ENCODE measurements around the gene HDHD2.

DNA sequence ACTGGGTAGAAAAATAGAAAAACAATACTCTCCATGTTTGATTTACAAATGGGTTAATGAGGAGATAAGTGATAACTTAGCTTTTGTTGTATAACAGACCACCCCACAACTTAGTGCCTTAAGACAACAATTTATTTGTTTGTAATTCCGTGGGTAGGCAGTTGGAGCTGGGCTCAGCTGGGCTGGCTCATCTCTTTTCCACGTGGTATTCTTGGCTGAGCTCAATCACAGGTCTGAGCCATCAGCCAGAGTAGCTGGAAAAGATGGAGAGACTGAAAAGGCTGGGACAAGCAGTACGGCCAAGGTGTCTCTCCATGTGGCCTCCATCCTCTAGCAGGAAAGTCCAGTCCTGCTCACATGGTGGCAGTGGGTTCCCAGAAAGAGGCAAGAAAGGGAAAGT, 82.7 kb downstream of the HDHD2 start:
- TF ChIP-seq GATA2 (IDR thresholded peaks at IDR 0.05; ENCODE audit: low read depth, low read length) (no peak), GATA3 (IDR thresholded peaks at IDR 0.05; ENCODE audit: low read depth, low read length) (no peak)

Data from SH-SY5Y (cell line).